Measurements from ENCODE around the gene SMIM32. TPM values are rescaled to one million over a fixed set of nuclear protein-coding genes. Genes with fewer than 3 reads are reported as not detected.

SMIM32 gene
- total RNA-seq, 1 experiment from 2014 or later = 0.31 TPM

DNA sequence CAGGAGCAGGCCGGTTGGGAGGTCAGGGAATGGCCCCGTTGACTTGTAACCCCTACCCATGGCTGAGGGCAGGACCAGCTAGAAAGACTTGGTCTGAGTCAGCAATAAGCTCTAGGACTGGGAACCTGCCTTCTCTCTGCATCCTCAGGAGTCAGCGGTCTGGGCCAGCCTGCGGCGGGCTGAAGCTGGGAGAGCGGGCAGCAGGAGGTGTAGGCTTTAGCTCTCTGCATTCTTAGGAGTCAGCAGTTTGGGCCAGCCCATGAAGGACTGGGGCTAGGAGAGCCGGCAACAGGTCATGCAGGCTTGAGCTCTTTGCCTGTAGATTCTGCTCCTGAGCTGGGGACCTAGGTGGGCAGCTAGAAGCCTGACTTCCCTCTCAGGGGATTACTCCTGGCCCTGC, 6.4 kb upstream of the SMIM32 start:
- Histone ChIP-seq H3K27me3 (ENCODE audit: control insufficient read depth, insufficient read depth, low read length) (no peaks in the 10 kb centered on the region), H3K4me3 (ENCODE audit: low read depth in 2 of 2, low read length in 2 of 2) (no peak overlapping the region), H3K27ac (ENCODE audit: low read length) (no peak overlapping the region), H3K36me3 (ENCODE audit: control insufficient read depth, insufficient read depth, low read length) (no peaks in the 10 kb centered on the region), H3K4me1 (ENCODE audit: control insufficient read depth, insufficient read depth, low read length) (no peaks in the 10 kb centered on the region; the same call in 1 of the 2 replicates), H3K9me3 (ENCODE audit: control insufficient read depth, insufficient read depth, low read depth, low read length) (no peaks in the 10 kb centered on the region)
- DNase-seq (ENCODE audit: low read depth, low spot score) (no peak), ATAC-seq (no peak)
- in situ Hi-C loops (cut with HindIII; ENCODE audit: low pct_unique_long_range_greater_than_20kb, low sequenced_read_pairs) (no loop called here), intact Hi-C loops (cut with micrococcal nuclease; ENCODE audit: unreplicated experiment) (no loop called here)
- POLR2A ChIA-PET = no interaction called here
- CTCF ChIA-PET = no interaction called here
- no TSS peak for BruUV-seq (replicated peaks)
- TF ChIP-seq, protein P1, sequence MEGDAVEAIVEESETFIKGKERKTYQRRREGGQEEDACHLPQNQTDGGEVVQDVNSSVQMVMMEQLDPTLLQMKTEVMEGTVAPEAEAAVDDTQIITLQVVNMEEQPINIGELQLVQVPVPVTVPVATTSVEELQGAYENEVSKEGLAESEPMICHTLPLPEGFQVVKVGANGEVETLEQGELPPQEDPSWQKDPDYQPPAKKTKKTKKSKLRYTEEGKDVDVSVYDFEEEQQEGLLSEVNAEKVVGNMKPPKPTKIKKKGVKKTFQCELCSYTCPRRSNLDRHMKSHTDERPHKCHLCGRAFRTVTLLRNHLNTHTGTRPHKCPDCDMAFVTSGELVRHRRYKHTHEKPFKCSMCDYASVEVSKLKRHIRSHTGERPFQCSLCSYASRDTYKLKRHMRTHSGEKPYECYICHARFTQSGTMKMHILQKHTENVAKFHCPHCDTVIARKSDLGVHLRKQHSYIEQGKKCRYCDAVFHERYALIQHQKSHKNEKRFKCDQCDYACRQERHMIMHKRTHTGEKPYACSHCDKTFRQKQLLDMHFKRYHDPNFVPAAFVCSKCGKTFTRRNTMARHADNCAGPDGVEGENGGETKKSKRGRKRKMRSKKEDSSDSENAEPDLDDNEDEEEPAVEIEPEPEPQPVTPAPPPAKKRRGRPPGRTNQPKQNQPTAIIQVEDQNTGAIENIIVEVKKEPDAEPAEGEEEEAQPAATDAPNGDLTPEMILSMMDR (IDR thresholded peaks at IDR 0.05) = no peak
- TF ChIP-seq POLR2AphosphoS5 (IDR thresholded peaks at IDR 0.05; ENCODE audit: low read depth, low read length) (no peak), SIN3A (IDR thresholded peaks at IDR 0.05; ENCODE audit: borderline replicate concordance, insufficient read depth, low read depth, low read length) (no peak)

DNA sequence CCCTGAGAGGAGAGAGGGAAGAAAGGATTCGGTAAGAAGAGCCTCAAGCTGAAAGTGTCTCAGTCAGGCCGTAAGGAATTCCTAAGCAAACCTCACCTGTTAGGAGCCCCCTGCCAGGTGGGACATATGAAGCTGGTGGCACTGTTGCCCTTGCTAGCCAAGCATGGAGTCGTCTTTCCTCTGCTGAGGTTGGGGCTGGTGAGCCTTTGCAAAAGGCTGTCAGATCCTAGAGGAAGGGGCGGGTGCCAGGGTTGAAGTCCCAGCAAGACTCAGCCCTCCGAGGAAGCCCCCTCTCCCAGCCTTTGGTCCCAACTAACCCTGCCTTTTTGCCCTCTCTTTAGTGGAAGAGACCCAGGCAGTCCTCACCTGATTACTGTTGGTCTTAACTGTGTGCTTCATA, 5.5 kb upstream of the SMIM32 start:
- in situ Hi-C loops (cut with HindIII; ENCODE audit: low pct_unique_long_range_greater_than_20kb, low sequenced_read_pairs) (no loop called here), intact Hi-C loops (cut with micrococcal nuclease; ENCODE audit: unreplicated experiment) (no loop called here)
- Histone ChIP-seq H3K4me1 (ENCODE audit: control insufficient read depth, insufficient read depth, low read length) (no peaks in the 10 kb centered on the region; the same call in 1 of the 2 replicates), H3K4me3 (ENCODE audit: low read depth in 2 of 2, low read length in 2 of 2) (no peak overlapping the region), H3K9me3 (ENCODE audit: control insufficient read depth, insufficient read depth, low read depth, low read length) (no peaks in the 10 kb centered on the region), H3K27ac (ENCODE audit: low read length) (no peak overlapping the region), H3K36me3 (ENCODE audit: control insufficient read depth, insufficient read depth, low read length) (no peaks in the 10 kb centered on the region), H3K27me3 (ENCODE audit: control insufficient read depth, insufficient read depth, low read length) (no peaks in the 10 kb centered on the region)
- CTCF ChIA-PET = no interaction called here
- no TSS peak for BruUV-seq (replicated peaks)
- no peak for ATAC-seq
- POLR2A ChIA-PET = no interaction called here
- TF ChIP-seq, protein P1 (IDR thresholded peaks at IDR 0.05) = no peak
- TF ChIP-seq, protein P2, sequence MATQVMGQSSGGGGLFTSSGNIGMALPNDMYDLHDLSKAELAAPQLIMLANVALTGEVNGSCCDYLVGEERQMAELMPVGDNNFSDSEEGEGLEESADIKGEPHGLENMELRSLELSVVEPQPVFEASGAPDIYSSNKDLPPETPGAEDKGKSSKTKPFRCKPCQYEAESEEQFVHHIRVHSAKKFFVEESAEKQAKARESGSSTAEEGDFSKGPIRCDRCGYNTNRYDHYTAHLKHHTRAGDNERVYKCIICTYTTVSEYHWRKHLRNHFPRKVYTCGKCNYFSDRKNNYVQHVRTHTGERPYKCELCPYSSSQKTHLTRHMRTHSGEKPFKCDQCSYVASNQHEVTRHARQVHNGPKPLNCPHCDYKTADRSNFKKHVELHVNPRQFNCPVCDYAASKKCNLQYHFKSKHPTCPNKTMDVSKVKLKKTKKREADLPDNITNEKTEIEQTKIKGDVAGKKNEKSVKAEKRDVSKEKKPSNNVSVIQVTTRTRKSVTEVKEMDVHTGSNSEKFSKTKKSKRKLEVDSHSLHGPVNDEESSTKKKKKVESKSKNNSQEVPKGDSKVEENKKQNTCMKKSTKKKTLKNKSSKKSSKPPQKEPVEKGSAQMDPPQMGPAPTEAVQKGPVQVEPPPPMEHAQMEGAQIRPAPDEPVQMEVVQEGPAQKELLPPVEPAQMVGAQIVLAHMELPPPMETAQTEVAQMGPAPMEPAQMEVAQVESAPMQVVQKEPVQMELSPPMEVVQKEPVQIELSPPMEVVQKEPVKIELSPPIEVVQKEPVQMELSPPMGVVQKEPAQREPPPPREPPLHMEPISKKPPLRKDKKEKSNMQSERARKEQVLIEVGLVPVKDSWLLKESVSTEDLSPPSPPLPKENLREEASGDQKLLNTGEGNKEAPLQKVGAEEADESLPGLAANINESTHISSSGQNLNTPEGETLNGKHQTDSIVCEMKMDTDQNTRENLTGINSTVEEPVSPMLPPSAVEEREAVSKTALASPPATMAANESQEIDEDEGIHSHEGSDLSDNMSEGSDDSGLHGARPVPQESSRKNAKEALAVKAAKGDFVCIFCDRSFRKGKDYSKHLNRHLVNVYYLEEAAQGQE (IDR thresholded peaks at IDR 0.05; ENCODE audit: insufficient read depth in 1 of 2, low read depth in 2 of 2, low read length in 1 of 2) = no peak
- TF ChIP-seq TCF7L2 (IDR thresholded peaks at IDR 0.05; ENCODE audit: low read depth, low read length) (no peak), SIN3A (IDR thresholded peaks at IDR 0.05; ENCODE audit: borderline replicate concordance, insufficient read depth, low read depth, low read length) (no peak), POLR2AphosphoS5 (IDR thresholded peaks at IDR 0.05; ENCODE audit: low read depth, low read length) (no peak)
- no peak for DNase-seq (ENCODE audit: low read depth, low spot score)

All from Panc1 (cell line).